AG09319 (cell line): ENCODE results near the gene DLGAP1.

Experiments
- DNase-seq: peaks from one replicate; pipeline ENCODE4 v3.0.0-alpha.2; 2010; ENCODE audit warnings: low read depth; ENCODE audit errors: extremely low read depth
- TF ChIP-seq, protein P1 (sequence below): IDR thresholded peaks from 2 replicates; pipeline ENCODE4 v1.5.1; 2011; ENCODE audit warnings: low read depth, mild to moderate bottlenecking, inconsistent platforms, low read length, moderate library complexity

DLGAP1 gene

GRCh38 chr18:4248686-4249085, 206.4 kb downstream of the DLGAP1 start:
- TF ChIP-seq, protein P1, sequence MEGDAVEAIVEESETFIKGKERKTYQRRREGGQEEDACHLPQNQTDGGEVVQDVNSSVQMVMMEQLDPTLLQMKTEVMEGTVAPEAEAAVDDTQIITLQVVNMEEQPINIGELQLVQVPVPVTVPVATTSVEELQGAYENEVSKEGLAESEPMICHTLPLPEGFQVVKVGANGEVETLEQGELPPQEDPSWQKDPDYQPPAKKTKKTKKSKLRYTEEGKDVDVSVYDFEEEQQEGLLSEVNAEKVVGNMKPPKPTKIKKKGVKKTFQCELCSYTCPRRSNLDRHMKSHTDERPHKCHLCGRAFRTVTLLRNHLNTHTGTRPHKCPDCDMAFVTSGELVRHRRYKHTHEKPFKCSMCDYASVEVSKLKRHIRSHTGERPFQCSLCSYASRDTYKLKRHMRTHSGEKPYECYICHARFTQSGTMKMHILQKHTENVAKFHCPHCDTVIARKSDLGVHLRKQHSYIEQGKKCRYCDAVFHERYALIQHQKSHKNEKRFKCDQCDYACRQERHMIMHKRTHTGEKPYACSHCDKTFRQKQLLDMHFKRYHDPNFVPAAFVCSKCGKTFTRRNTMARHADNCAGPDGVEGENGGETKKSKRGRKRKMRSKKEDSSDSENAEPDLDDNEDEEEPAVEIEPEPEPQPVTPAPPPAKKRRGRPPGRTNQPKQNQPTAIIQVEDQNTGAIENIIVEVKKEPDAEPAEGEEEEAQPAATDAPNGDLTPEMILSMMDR = no peak
- DNase-seq = no peak

GRCh38 chr18:4246374-4246773, 208.7 kb downstream of the DLGAP1 start:
- TF ChIP-seq, protein P1 = no peak
- DNase-seq = no peak

- DNase-seq = no peak
- TF ChIP-seq, protein P1 = no peak
These were observed 209.7 kb downstream of the DLGAP1 start for GRCh38 chr18:4245456-4245855.

GRCh38 chr18:4242431-4243161, 212.5 kb downstream of the DLGAP1 start:
- DNase-seq = no peak
- TF ChIP-seq, protein P1 = no peak

DNA sequence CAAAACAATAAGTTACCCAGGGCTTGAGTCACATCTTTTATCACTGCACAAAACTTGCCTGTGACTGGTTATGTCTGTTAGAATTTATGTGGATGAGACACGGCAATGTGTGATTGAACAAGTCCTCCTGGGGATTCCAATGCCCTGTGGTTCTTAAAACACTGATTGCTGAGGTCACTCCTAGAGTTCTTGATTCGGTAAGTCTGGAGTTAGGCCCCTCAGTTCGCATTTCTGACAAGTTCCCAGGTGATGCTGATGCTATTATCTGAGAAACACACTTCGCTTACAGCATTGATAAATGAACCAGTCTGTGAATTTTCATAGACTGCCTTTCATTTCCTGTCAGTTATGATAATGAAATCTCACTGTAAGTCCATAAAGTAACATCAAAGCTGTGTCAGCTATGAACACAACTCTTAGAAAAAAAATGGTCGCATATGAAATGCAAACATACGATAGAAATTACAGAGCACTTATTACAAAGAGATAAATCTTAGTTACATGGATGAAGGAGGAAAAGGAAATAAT, 214.0 kb downstream of the DLGAP1 start:
- no peak for DNase-seq
- TF ChIP-seq, protein P1 = no peak

DNA sequence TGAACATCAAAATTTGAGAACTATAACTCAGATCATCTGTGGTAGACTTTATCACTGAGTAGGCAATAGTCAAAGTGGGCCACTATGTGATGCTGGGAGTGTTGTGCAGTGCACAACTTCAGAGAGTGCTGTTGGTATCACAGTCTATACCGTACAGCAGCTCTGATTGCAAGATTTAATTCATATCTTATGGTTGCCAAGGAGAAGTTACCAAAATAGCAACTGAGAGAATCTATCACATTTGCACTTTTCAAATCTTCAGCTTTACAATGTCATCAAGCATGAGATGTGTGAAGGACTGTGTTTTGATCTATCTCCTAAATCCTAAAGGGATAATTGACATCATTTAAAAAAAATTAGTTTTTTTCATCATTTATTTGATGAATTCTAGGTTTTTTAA, 216.1 kb downstream of the DLGAP1 start:
- DNase-seq = no peak

DNA sequence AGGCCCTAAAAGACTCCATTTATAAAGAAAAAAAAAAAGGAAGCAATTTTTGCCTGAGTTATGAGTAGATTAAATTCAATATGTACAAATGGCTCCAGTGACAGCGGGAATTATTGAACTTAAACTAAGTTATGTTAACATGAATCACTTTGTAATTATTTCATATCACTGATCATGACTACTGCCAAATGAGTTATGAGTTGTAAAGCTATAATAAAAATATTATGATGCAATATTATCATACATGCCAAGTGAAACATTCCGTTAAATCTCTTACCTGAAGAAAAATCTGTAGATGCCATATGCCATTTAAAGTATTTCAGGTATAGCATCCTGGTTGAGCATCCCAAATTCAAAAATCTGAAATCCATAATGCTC, 217.5 kb downstream of the DLGAP1 start:
- no peak for DNase-seq
- TF ChIP-seq, protein P1 = no peak

More for the DNA sequence above, 216.1 kb downstream of the DLGAP1 start:
- TF ChIP-seq, protein P1 = no peak
